Choroid plexus epithelial cell (primary cell): ENCODE measurements around the gene BLTP3A.
A peak's percentile ranks its signal among the peaks of the same experiment; 100 is the strongest.
"Not testable (repeated sequence)": the region's sequence is repeated elsewhere in the genome, so short reads cannot be mapped to it uniquely, and the experiment has no call there.

Experiments
- DNase-seq: peaks from one replicate; pipeline ENCODE4 v3.0.0-alpha.2; 2010; ENCODE audit warnings: low read depth
- H3K4me3 ChIP-seq: 2 replicates; pipeline ENCODE4 v1.5.1; 2011; ENCODE audit warnings: low read depth, mild to moderate bottlenecking, control low read depth, low read length, moderate library complexity
- CTCF ChIP-seq: conservative IDR thresholded peaks from 2 replicates; pipeline ENCODE4 v1.5.1; 2011; ENCODE audit warnings: low read depth, mild to moderate bottlenecking, control low read depth, inconsistent platforms, low read length, moderate library complexity

BLTP3A gene

DNA sequence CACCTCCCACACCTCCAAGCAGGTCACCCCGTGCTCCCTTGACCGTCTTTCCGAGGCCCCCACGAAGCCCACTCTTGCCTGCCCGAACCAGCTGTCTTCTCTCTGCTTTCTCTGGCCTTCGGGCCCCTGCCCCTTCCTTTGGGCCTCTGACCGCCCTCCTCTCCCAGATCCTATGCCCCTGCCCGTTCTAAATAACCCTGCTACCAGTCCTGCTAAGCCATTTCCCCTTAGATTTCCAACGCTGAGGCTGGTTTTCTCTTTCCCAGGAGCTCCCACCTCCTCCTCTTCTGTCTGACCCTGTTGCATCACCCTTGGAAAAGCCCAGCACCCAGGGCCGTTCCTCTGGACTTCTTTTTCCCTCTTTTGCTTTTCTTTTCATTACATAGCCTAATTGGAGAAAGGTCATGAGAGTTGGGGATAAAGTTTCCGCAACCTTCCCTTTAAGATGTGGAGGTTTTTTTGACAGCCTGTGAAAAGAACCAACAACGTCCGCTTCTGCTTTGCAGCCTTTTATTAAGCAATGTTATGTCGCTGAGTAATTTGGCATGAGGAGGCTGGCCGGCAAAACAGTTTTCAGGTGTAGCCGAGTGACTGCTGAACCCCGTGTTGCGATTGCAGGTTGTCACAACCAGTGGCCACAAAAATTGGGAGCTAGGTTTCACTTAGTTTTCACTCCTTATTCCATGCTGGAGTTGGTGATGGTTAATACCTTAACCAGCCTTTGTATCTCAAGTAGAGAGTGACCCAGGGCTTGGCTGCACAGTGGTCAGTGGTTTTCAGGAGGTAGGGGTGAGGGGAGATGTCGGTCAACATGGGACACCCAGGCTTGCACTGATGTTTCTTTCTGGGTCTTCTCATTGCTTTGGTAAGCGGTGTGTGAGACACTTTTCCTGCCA, 970 bp downstream of the BLTP3A start:
- DNase-seq: peak; percentile 69
- no peak for TF ChIP-seq CTCF
- H3K4me3 ChIP-seq: peak overlapping the region; percentile 75

DNA sequence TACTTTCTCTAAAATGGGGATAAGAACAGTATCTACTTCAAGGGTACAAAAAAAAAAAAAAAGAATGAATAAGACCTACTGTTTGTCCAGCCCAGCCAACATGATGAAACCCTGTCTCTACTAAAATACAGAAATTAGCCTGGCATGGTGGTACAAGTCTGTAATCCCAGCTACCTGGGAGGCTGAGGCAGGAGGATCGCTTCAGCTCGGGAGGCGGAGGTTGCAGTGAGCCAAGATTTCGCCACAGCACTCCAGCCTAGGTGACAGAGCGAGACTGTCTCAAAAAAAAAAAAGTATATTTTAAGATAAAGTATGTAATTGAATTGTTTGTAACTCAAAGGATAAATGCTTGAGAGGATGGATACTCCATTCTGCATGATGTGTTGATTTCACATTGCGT, 2.0 kb downstream of the BLTP3A start:
- DNase-seq: no peak
- no peak for TF ChIP-seq CTCF
- H3K4me3 ChIP-seq: no peak overlapping the region

GRCh38 chr6:34795836-34796425, 4.0 kb downstream of the BLTP3A start:
- TF ChIP-seq CTCF: no peak
- DNase-seq: peak; percentile 59

DNA sequence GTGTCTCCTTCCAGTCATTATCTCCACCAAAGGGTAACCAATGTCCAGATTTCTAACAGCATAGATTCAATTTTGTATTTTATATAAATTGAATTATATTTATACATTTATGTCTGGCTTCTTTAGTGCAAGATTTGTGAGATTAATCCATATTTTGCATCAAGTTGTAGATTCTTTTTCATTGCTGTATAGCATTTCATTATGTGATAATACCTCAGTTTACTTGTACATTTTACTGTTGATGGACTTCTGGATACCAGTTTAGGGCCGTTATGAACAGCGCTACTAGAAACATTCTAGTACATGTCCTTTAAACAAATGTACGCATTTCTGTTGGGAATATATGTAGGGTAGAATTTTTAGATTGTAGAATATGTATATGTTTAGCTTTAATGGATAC, 6.2 kb downstream of the BLTP3A start:
- TF ChIP-seq CTCF: no peak
- H3K4me3 ChIP-seq: no peak overlapping the region
- DNase-seq: no peak

More at GRCh38 chr6:34795836-34796425, 4.0 kb downstream of the BLTP3A start:
- H3K4me3 ChIP-seq: no peak overlapping the region

DNA sequence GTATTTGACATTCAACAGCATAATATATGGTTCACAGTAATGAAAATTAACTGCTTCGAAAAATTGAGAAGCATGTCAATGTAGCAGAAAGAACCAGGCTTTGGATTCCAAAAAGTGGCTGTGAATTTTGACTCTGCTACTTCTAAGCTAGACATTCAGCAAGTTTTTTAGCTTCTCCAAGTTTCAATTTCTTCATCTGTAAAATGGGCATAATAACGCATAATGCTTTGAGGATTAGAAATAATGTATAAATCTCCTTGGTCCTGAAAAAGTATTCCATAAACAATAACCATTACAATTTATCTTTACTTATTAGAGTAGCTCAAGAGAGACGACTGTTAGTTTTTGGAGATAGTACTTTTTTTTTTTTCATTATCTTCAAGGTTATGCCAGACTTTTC, 7.7 kb downstream of the BLTP3A start:
- TF ChIP-seq CTCF: no peak
- H3K4me3 ChIP-seq: no peak overlapping the region
- DNase-seq: no peak

GRCh38 chr6:34804543-34804942, 12.7 kb downstream of the BLTP3A start:
- no peak for TF ChIP-seq CTCF
- no peak overlapping the region for H3K4me3 ChIP-seq
- no peak for DNase-seq

- DNase-seq, H3K4me3 ChIP-seq: not testable (repeated sequence)
These were observed 13.2 kb downstream of the BLTP3A start for GRCh38 chr6:34805074-34805473.
